Heart right ventricle (tissue), 16 donors: ENCODE results near the gene PBOV1. TPM values are rescaled to one million over a fixed set of nuclear protein-coding genes. Genes with fewer than 3 reads are reported as not detected.

Experiments
- ATAC-seq, 8 donors: fragments of 200-7000 bp; cut with Tn5 transposase; one replicate each; pipeline ENCODE4 v1.9.1; 2020; ENCODE audit warnings: mild to moderate bottlenecking in 8 of 8, moderate library complexity in 8 of 8, moderate number of reproducible peaks in 1 of 8
- DNase-seq, 2 donors: peaks; one replicate each; pipeline ENCODE4 v3.0.0-alpha.2; 2020
- H3K27ac ChIP-seq, 10 donors: fragments of 200-600 bp; sonication (generic) in 2 of 10; one replicate each; pipeline versions ENCODE4 v1.5.0 to v1.8.0; 2020 to 2022; ENCODE audit warnings: mild to moderate bottlenecking in 3 of 10
- H3K27me3 ChIP-seq, 7 donors: fragments of 200-600 bp; one replicate each; pipeline ENCODE4 v1.8.0; 2021 to 2022; ENCODE audit warnings: mild to moderate bottlenecking in 2 of 7
- H3K36me3 ChIP-seq, 9 donors: fragments of 200-600 bp; sonication (generic) in 1 of 9; one replicate each; pipeline versions ENCODE4 v1.5.0 to v1.8.0; 2020 to 2022; ENCODE audit warnings: mild to moderate bottlenecking in 2 of 9
- H3K4me1 ChIP-seq, 9 donors: fragments of 200-600 bp; sonication (generic) in 1 of 9; one replicate each; pipeline versions ENCODE4 v1.5.0 to v1.8.0; 2020 to 2022; ENCODE audit warnings: mild to moderate bottlenecking in 4 of 9
- H3K4me3 ChIP-seq, 10 donors: fragments of 200-600 bp; sonication (generic) in 2 of 10; one replicate each; pipeline versions ENCODE4 v1.5.0 to v1.8.0; 2020 to 2022; ENCODE audit warnings: mild to moderate bottlenecking in 7 of 10, moderate library complexity in 2 of 10
- H3K9me3 ChIP-seq, 11 donors: fragments of 200-600 bp in 10 of 11; sonication (generic) in 2 of 11; one replicate each; pipeline versions ENCODE4 v1.5.0 to v1.8.0; 2013 to 2022; ENCODE audit warnings: mild to moderate bottlenecking in 2 of 11, control low read depth in 1 of 11, moderate library complexity in 1 of 11
- WGBS, 2 donors: extraction: QIAGEN DNeasy Blood & Tissue Kit; methylation state at CpG; one replicate each; pipeline ENCODE4 v1.1.7; 2013; ENCODE audit warnings: inconsistent platforms in 1 of 2; 5-methylcytosine and 5-hydroxymethylcytosine counted together
- intact Hi-C, 10 donors: fragments of 100-400 bp; cut with DNase I; formaldehyde crosslinking; loops; one replicate each; pipeline versions ENCODE4 v1.11.1 to v1.14.2; 2022
- polyA plus RNA-seq, 2 donors: library from polyadenylated mRNA; stranded (reverse); fragments of 200-250 nt; gene quantifications; one replicate each; pipeline ENCODE4 v1.2.3, GENCODE V29; 2013
- total RNA-seq, 10 donors: library from RNA; stranded (reverse); fragmentation: NEBNext Ultra II Directional in 3 of 10; extraction: Animal tissue kit (Norgen Biotek cat#: 25700) in 3 of 10; gene quantifications; one replicate each; pipeline versions ENCODE4 v1.2.1 to v1.2.4, GENCODE V29; 2021 to 2023
- TF ChIP-seq, protein P1 (sequence below), 9 donors: fragments of 200-600 bp; sonication (generic) in 2 of 9; IDR thresholded peaks; one replicate each; pipeline versions ENCODE4 v1.5.0 to v1.8.0; 2021 to 2022; ENCODE audit warnings: antibody characterized with exemption in 9 of 9, mild to moderate bottlenecking in 5 of 9, moderate library complexity in 1 of 9
- donor health status: Arrhythmogenic right ventricular cardiomyopathy.
- donor health status: ischemic (EF 13 %, LVEDD 7.1; RV severe dilation, severe dysfunction).
- donor health status: healthy with polysubstance abuse.
- donor health status: DM: no; HTN: yes; CAD: no.
- donor health status: DM: no; HTN: no; CAD: no.
- donor health status: ischemic (EF 25% LVEDD 6.9; RV normal size, moderate dysfunction).
- donor health status: ischemic (EF 25% LVEDD 5.7; RV mildly dilated, moderate dysfunction).
- donor health status: healthy.
- donor health status: DM: yes; HTN: yes; CAD: no.
- donor health status: Ischemic cardiomyopathy.
- donor health status: ischemic (EF 35%, LVEDD 5.7; RV mildly dilated, moderate dysfunction).
- donor health status: nonischemic (EF 11% LVEDD 7.7; RV severe dilation, severe dysfunction).
- donor health status: DM: yes; HTN: yes; CAD: no.
- donor health status: PGD.
- donor health status: ischemic (EF 29% LVEDD 5.4; RV normal size, mild dysfunction).
- donor health status: nonischemic (EF 23%, LVEDD 6.1; RV moderate dilation, normal function).

PBOV1 gene
- total and polyA plus RNA-seq, 12 donors: not detected

GRCh38 chr6:138229663-138230179 is 11.4 kb upstream of the PBOV1 start:
- DNase-seq: no peak
- WGBS, 2 donors: 93 to 94% methylated on average over 11 of the region's 11 CpGs
- Histone ChIP-seq H3K4me3 (no peak overlapping the region), H3K4me1 (no peaks in the 10 kb centered on the region), H3K36me3 (no peaks in the 10 kb centered on the region), H3K27ac (no peak overlapping the region), H3K27me3 (no peaks in the 10 kb centered on the region), H3K9me3 (no peaks in the 10 kb centered on the region)
- no peak for ATAC-seq
- TF ChIP-seq, protein P1, sequence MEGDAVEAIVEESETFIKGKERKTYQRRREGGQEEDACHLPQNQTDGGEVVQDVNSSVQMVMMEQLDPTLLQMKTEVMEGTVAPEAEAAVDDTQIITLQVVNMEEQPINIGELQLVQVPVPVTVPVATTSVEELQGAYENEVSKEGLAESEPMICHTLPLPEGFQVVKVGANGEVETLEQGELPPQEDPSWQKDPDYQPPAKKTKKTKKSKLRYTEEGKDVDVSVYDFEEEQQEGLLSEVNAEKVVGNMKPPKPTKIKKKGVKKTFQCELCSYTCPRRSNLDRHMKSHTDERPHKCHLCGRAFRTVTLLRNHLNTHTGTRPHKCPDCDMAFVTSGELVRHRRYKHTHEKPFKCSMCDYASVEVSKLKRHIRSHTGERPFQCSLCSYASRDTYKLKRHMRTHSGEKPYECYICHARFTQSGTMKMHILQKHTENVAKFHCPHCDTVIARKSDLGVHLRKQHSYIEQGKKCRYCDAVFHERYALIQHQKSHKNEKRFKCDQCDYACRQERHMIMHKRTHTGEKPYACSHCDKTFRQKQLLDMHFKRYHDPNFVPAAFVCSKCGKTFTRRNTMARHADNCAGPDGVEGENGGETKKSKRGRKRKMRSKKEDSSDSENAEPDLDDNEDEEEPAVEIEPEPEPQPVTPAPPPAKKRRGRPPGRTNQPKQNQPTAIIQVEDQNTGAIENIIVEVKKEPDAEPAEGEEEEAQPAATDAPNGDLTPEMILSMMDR (IDR thresholded peaks at IDR 0.05): no peak
- intact Hi-C loops: no loop called here

DNA sequence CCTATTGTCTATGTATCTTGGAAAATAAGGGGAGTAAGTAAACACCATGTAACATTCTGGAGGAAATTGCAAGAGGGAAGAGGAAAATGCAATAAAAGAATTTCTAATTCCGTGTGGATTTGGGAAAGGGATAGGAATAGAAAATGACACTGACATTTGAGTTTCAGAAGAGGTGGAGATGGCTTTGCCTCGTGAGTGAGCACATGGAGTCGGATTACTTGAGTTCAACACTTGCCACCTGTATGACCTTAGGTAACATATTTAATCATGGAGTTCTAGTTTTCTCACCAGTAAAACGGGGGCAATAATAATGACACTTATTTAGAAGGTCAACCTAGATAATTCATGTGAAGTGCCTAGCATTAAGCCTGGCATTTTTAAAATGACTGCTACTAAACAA is 10.8 kb upstream of the PBOV1 start:
- ATAC-seq: no peak
- WGBS, 2 donors: 76 to 80% methylated on average over 4 of the region's 4 CpGs
- no peaks in the 10 kb centered on the region for H3K9me3 ChIP-seq
- no peak for DNase-seq
- H3K4me3 ChIP-seq: no peak overlapping the region
- TF ChIP-seq, protein P1 (IDR thresholded peaks at IDR 0.05): no peak
- H3K4me1 ChIP-seq: no peaks in the 10 kb centered on the region
- H3K36me3 ChIP-seq: no peaks in the 10 kb centered on the region
- no peak overlapping the region for H3K27ac ChIP-seq
- intact Hi-C loops: no loop called here
- no peaks in the 10 kb centered on the region for H3K27me3 ChIP-seq

DNA sequence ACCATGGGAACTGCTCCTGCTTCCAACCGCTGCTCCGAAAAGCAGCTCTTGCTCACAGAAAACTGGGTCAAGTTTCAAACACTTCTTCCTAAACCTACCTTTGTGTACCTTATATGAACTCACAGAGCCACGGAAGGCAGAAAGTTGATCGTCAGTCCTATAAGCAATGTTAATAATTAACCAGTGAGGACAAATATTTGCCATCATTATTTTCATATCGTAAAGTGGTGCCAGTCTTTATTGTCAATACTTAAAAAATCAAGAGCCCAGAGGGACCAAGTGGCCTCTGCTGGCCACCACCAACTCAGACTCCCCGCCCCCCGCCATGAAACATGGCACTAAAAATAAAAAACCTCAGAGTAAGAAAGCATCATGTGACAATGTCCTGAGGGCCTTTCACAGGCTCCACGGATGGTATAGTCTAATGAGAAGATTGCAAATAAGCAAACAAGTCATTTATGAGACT is 9.1 kb upstream of the PBOV1 start:
- Histone ChIP-seq H3K27me3 (no peaks in the 10 kb centered on the region), H3K27ac (no peak overlapping the region), H3K36me3 (no peaks in the 10 kb centered on the region), H3K4me3 (no peak overlapping the region), H3K4me1 (no peaks in the 10 kb centered on the region), H3K9me3 (no peaks in the 10 kb centered on the region)
- ATAC-seq: no peak
- TF ChIP-seq, protein P1 (IDR thresholded peaks at IDR 0.05): no peak
- 88 to 90% methylated on average over 8 of the region's 8 CpGs for WGBS, 2 donors
- no peak for DNase-seq
- intact Hi-C loops: loop anchor here in 1 of 10 donors (2.0 kb wide), 1 partner anchor 49 kb away; no protein-coding TSS in a partner anchor

DNA sequence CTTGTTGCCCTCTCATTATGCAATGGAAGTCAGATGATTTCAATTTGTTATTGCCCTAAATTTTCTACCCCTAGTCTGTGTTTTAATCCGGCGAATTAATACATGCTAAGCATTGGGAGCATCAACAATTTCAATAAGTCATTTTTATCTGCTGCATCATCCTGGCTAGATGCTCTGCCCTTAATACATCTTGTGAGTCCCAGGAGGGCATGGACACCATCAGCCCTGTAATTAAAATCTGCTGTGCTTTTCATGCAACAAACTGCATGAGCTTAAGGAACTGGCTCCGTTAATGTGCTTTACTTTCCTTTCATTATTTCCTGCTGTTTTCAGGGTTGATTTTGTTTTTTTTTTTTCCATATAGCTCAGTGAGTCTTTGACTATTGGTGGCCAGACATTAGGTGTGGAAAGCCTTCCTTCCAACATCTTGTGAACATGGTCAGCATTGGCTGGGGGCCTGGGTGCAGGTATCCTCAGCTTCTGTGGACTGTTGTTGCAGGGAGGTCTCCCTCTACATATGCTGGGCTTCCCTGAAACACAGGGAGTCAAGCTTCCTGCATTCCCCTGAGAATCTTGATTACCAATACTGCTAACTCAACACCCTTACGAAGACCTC is 8.5 kb upstream of the PBOV1 start:
- Histone ChIP-seq H3K36me3 (no peaks in the 10 kb centered on the region), H3K27me3 (no peaks in the 10 kb centered on the region), H3K27ac (no peak overlapping the region), H3K4me1 (no peaks in the 10 kb centered on the region), H3K4me3 (no peak overlapping the region), H3K9me3 (no peaks in the 10 kb centered on the region)
- TF ChIP-seq, protein P1 (IDR thresholded peaks at IDR 0.05): no peak
- no peak for ATAC-seq
- intact Hi-C loops: loop anchor here in 1 of 10 donors (2.0 kb wide), 1 partner anchor 48 kb away; no protein-coding TSS in a partner anchor
- no peak for DNase-seq
- WGBS, 2 donors: 93% methylated on average over 4 of the region's 4 CpGs
